Ishikawa (cell line): ENCODE measurements around the gene SFXN2.

Experiments used
- CEBPB ChIP-seq: IDR thresholded peaks from 2 replicates; pipeline ENCODE4 v1.6.1; 2012
- CREB1 ChIP-seq: IDR thresholded peaks from 2 replicates; pipeline ENCODE4 v1.6.1; 2012; ENCODE audit warnings: low read depth
- EGR1 ChIP-seq: IDR thresholded peaks from 2 replicates; pipeline ENCODE4 v1.6.1; 2012
- EP300 ChIP-seq: IDR thresholded peaks from 2 replicates; pipeline ENCODE4 v1.6.1; 2012; ENCODE audit warnings: borderline replicate concordance
- FOXM1 ChIP-seq: IDR thresholded peaks from 2 replicates; pipeline ENCODE4 v1.6.1; 2012; ENCODE audit warnings: low read depth, borderline replicate concordance
- NFIC ChIP-seq: IDR thresholded peaks from 2 replicates; pipeline ENCODE4 v1.6.1; 2012
- RAD21 ChIP-seq: IDR thresholded peaks from 2 replicates; pipeline ENCODE4 v1.6.1; 2012; ENCODE audit warnings: low read depth
- TAF1 ChIP-seq: IDR thresholded peaks from 2 replicates; pipeline ENCODE4 v1.6.1; 2012; ENCODE audit warnings: low read depth, mild to moderate bottlenecking
- TCF12 ChIP-seq: IDR thresholded peaks from 2 replicates; pipeline ENCODE4 v1.6.1; 2012; ENCODE audit warnings: low read depth
- TEAD4 ChIP-seq: IDR thresholded peaks from 2 replicates; pipeline ENCODE4 v1.6.1; 2012
- USF1 ChIP-seq: IDR thresholded peaks from 2 replicates; pipeline ENCODE4 v1.6.1; 2012
- YY1 ChIP-seq: IDR thresholded peaks from 2 replicates; pipeline ENCODE4 v1.6.1; 2012; ENCODE audit warnings: low read depth
- ZBTB7A ChIP-seq: IDR thresholded peaks from 2 replicates; pipeline ENCODE4 v1.6.1; 2012; ENCODE audit warnings: low read depth
- TF ChIP-seq, protein P1 (sequence below): IDR thresholded peaks from 2 replicates; pipeline ENCODE4 v1.6.1; 2012
- TF ChIP-seq, protein P2 (sequence below): IDR thresholded peaks from 2 replicates; pipeline ENCODE4 v1.6.1; 2012; ENCODE audit warnings: low read depth, mild to moderate bottlenecking

The SFXN2 gene

DNA sequence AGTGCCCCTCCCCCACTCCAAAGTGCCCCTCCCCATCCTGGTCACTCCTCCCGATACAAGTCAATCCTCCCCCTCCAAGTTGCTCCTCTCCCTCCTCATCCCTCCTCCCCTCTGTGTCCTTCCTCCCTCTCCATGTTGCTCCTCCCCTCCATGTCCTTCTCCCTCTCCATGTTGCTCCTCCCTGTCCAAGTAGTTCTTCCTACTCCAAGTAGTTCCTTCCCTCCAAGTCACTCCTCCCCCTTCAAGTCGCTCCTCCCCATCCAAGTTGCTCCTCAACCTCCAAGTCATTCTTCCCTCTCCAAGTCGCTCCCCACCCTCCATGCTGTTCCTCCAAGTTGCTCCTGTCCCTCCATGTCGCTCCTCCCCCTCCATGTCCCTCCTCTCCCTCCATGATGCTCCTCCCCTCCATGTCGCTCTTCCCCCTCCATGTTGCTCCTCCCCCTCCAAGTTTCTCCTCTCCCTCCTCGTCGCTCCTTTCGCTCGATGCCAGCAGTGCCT lies 20.7 kb downstream of the SFXN2 start:
- TF ChIP-seq FOXM1 (no peak), CREB1 (no peak), NFIC (no peak), EGR1 (no peak), CEBPB (no peak), USF1 (no peak), YY1 (no peak), ZBTB7A (no peak)
- TF ChIP-seq, protein P1, sequence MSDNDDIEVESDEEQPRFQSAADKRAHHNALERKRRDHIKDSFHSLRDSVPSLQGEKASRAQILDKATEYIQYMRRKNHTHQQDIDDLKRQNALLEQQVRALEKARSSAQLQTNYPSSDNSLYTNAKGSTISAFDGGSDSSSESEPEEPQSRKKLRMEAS = no peak
- TF ChIP-seq, protein P2, sequence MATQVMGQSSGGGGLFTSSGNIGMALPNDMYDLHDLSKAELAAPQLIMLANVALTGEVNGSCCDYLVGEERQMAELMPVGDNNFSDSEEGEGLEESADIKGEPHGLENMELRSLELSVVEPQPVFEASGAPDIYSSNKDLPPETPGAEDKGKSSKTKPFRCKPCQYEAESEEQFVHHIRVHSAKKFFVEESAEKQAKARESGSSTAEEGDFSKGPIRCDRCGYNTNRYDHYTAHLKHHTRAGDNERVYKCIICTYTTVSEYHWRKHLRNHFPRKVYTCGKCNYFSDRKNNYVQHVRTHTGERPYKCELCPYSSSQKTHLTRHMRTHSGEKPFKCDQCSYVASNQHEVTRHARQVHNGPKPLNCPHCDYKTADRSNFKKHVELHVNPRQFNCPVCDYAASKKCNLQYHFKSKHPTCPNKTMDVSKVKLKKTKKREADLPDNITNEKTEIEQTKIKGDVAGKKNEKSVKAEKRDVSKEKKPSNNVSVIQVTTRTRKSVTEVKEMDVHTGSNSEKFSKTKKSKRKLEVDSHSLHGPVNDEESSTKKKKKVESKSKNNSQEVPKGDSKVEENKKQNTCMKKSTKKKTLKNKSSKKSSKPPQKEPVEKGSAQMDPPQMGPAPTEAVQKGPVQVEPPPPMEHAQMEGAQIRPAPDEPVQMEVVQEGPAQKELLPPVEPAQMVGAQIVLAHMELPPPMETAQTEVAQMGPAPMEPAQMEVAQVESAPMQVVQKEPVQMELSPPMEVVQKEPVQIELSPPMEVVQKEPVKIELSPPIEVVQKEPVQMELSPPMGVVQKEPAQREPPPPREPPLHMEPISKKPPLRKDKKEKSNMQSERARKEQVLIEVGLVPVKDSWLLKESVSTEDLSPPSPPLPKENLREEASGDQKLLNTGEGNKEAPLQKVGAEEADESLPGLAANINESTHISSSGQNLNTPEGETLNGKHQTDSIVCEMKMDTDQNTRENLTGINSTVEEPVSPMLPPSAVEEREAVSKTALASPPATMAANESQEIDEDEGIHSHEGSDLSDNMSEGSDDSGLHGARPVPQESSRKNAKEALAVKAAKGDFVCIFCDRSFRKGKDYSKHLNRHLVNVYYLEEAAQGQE = no peak

DNA sequence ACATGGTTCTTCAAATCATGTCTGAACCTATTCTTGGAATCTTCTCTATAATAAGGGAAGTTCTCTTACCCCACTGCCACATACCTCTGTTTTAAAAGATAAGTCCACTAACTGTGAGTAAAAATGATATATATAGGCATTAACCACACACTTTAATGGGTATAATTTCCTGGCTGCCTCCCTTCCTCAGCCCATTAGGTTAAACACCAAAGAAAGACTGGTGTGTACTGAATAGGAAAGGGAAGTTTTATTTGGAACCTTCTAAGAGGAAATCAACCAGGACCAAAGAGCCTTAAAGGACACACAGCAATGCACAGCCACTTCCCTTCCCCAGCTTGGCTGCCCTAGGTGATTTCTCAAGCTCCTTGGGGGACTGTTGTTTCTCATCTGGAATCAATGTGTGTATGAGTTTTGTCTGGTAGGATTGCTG lies 24.3 kb downstream of the SFXN2 start:
- TF ChIP-seq EGR1 = no peak
- TF ChIP-seq, protein P2 = no peak
- TF ChIP-seq CREB1 = no peak
- TF ChIP-seq EP300 = no peak
- no peak for TF ChIP-seq CEBPB
- TF ChIP-seq TEAD4 = no peak
- no peak for TF ChIP-seq TCF12
- TF ChIP-seq RAD21 = no peak
- no peak for TF ChIP-seq USF1
- no peak for TF ChIP-seq NFIC

DNA sequence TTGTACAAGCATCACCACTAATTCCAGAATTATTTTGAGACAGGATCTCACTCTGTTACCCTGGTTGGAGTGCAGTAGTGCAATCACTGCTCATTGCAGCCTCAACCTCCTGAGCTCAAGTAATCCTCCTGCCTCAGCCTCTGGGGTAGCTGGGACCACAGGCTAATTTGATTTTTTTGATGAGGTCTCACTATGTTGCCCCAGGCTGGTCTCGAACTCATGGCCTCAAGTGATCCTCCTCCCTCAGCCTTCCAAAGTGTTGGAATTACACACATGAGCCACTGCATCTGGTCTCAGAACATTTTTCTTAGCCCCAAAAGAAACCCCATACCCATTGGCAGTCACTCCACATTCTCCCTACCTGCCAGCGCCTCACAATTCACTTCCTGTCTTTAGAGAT lies 25.8 kb downstream of the SFXN2 start:
- no peak for TF ChIP-seq CEBPB
- no peak for TF ChIP-seq ZBTB7A
- no peak for TF ChIP-seq EGR1
- TF ChIP-seq TEAD4 = no peak
- TF ChIP-seq EP300 = no peak

GRCh38 chr10:102741726-102742237 lies 27.3 kb downstream of the SFXN2 start:
- TF ChIP-seq EGR1 (no peak), YY1 (no peak), TAF1 (no peak), CREB1 (no peak), ZBTB7A (no peak), FOXM1 (no peak), USF1 (no peak)
- TF ChIP-seq, protein P1 = no peak
- TF ChIP-seq, protein P2 = no peak

DNA sequence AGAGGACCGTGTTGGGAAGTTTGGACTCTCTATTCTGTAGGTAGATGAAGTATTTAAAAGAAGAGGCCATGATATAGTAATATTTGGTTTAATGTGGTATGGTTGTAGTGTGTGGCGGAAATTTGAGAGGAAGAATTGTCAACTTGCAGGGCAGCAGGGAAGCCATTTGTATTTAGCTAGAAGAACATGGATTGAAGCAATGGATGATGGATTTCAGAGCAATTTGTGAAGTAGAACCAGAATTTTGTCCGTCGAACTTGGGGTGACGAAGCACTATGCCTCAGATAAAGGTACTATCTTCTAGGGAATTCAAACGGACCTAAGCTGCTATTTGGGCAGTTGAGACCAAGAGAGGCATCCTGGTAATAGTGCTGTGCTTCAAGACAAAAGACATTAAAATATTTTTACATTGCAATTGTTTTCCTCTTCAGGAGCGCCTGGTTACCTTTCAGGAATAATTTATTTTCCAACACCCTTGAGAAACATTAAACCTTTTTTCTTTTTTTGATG lies 28.7 kb downstream of the SFXN2 start:
- TF ChIP-seq EGR1 (no peak), FOXM1 (no peak), ZBTB7A (no peak), USF1 (no peak), CEBPB (no peak), TEAD4 (no peak), TAF1 (no peak; the same call in 1 of the 2 replicates), EP300 (no peak), NFIC (no peak), CREB1 (no peak), YY1 (no peak), TCF12 (no peak), RAD21 (no peak)
- TF ChIP-seq, protein P2 = no peak
- TF ChIP-seq, protein P1 = no peak
